H9 (cell line): ENCODE measurements around the gene SUPT3H. TPM values are rescaled to one million over a fixed set of nuclear protein-coding genes. Genes with fewer than 3 reads are reported as not detected.

ENCODE experiments used
- DNase-seq: peaks from one replicate; pipeline ENCODE4 v3.0.0-alpha.2; 2017
- H2AFZ ChIP-seq: one replicate; pipeline ENCODE4 v1.6.1; 2013; ENCODE audit warnings: mild to moderate bottlenecking, low read length, control low read depth, moderate library complexity
- H2AK5ac ChIP-seq: 2 replicates; pipeline ENCODE4 v1.6.1; 2013; ENCODE audit warnings: low read length, control low read depth, mixed read lengths; ENCODE audit not compliant: insufficient read length
- H2BK120ac ChIP-seq: one replicate; pipeline ENCODE4 v1.6.1; 2013; ENCODE audit warnings: low read depth, mild to moderate bottlenecking, low read length, control low read depth, inconsistent platforms; ENCODE audit not compliant: poor library complexity, severe bottlenecking
- H2BK12ac ChIP-seq: 2 replicates; pipeline ENCODE4 v1.6.1; 2013; ENCODE audit warnings: low read length, control low read depth, mixed read lengths, low read depth; ENCODE audit not compliant: insufficient read length
- H2BK15ac ChIP-seq: 2 replicates; pipeline ENCODE4 v1.6.1; 2013; ENCODE audit warnings: low read depth, low read length, control low read depth
- H2BK20ac ChIP-seq: one replicate; pipeline ENCODE4 v1.6.1; 2013; ENCODE audit warnings: low read depth, mild to moderate bottlenecking, low read length, control low read depth, inconsistent platforms; ENCODE audit not compliant: poor library complexity, severe bottlenecking
- H2BK5ac ChIP-seq: 2 replicates; pipeline ENCODE4 v1.6.1; 2013; ENCODE audit warnings: low read length, control low read depth, mixed read lengths; ENCODE audit not compliant: insufficient read length
- H3K14ac ChIP-seq: 2 replicates; pipeline ENCODE4 v1.6.1; 2013; ENCODE audit warnings: low read length, control low read depth; ENCODE audit not compliant: insufficient read depth
- H3K18ac ChIP-seq: 2 replicates; pipeline ENCODE4 v1.6.1; 2013; ENCODE audit warnings: low read depth, mild to moderate bottlenecking, mixed read lengths, low read length, control low read depth; ENCODE audit not compliant: insufficient read length
- H3K23ac ChIP-seq: 2 replicates; pipeline ENCODE4 v1.6.1; 2013; ENCODE audit warnings: low read length, control low read depth, mixed read lengths, low read depth; ENCODE audit not compliant: insufficient read length
- H3K23me2 ChIP-seq: 2 replicates; pipeline ENCODE4 v1.6.1; 2013; ENCODE audit warnings: low read depth, mild to moderate bottlenecking, mixed read lengths, low read length, control low read depth; ENCODE audit not compliant: insufficient read length, poor library complexity, severe bottlenecking
- H3K27ac ChIP-seq: 2 replicates; pipeline ENCODE4 v1.5.1; 2013; ENCODE audit warnings: low read length, control low read depth, mixed read lengths, low read depth; ENCODE audit not compliant: insufficient read length
- H3K27me3 ChIP-seq: 2 replicates; pipeline ENCODE4 v1.6.1; 2013; ENCODE audit warnings: low read length, control low read depth, inconsistent platforms; ENCODE audit not compliant: insufficient read depth
- H3K4ac ChIP-seq: 2 replicates; pipeline ENCODE4 v1.6.1; 2013; ENCODE audit warnings: low read depth, mild to moderate bottlenecking, control low read depth, inconsistent platforms, low read length, moderate library complexity
- H3K4me1 ChIP-seq: 2 replicates; pipeline ENCODE4 v1.6.1; 2013; ENCODE audit warnings: low read length, control low read depth, inconsistent platforms; ENCODE audit not compliant: insufficient read depth
- H3K4me2 ChIP-seq: 2 replicates; pipeline ENCODE4 v1.6.1; 2013; ENCODE audit warnings: low read length, control low read depth, mixed read lengths; ENCODE audit not compliant: insufficient read length, insufficient read depth
- H3K56ac ChIP-seq: 2 replicates; pipeline ENCODE4 v1.6.1; 2013; ENCODE audit warnings: low read depth, mild to moderate bottlenecking, mixed read lengths, low read length, control low read depth; ENCODE audit not compliant: insufficient read length
- H3K79me1 ChIP-seq: 2 replicates; pipeline ENCODE4 v1.6.1; 2013; ENCODE audit warnings: low read depth, mild to moderate bottlenecking, moderate library complexity, low read length, control low read depth, inconsistent platforms; ENCODE audit not compliant: insufficient read depth, poor library complexity, severe bottlenecking
- H3K79me2 ChIP-seq: 2 replicates; pipeline ENCODE4 v1.6.1; 2013; ENCODE audit warnings: low read length, control low read depth, inconsistent platforms; ENCODE audit not compliant: insufficient read depth
- H3K9ac ChIP-seq: 2 replicates; pipeline ENCODE4 v1.6.1; 2013; ENCODE audit warnings: low read length, control low read depth, mixed read lengths; ENCODE audit not compliant: insufficient read length; ENCODE audit errors: extremely low read depth
- H3K9me3 ChIP-seq: one replicate; pipeline ENCODE4 v1.6.1; 2013; ENCODE audit warnings: low read depth, low read length, inconsistent platforms; ENCODE audit not compliant: control insufficient read depth
- H3T11ph ChIP-seq: one replicate; pipeline ENCODE4 v1.6.1; 2013; ENCODE audit warnings: mild to moderate bottlenecking, low read length, control low read depth, inconsistent platforms
- H4K20me1 ChIP-seq: one replicate; pipeline ENCODE4 v1.6.1; 2013; ENCODE audit not compliant: control insufficient read depth, insufficient read length, insufficient read depth
- H4K5ac ChIP-seq: 2 replicates; pipeline ENCODE4 v1.6.1; 2013; ENCODE audit warnings: low read depth, mild to moderate bottlenecking, mixed read lengths, low read length, control low read depth; ENCODE audit not compliant: insufficient read length
- H4K8ac ChIP-seq: replicated peaks from 2 replicates; pipeline ENCODE4 v1.6.1; 2013; ENCODE audit warnings: low read length, control low read depth, mixed read lengths, low read depth; ENCODE audit not compliant: insufficient read length
- H4K91ac ChIP-seq: 2 replicates; pipeline ENCODE4 v1.6.1; 2013; ENCODE audit warnings: low read depth, mild to moderate bottlenecking, moderate library complexity, mixed read lengths, low read length, control low read depth; ENCODE audit not compliant: insufficient read length
- H3K27ac Mint-ChIP-seq, 3 experiments: 2 replicates in 2 of 3; 3 replicates in 1 of 3; pipeline ENCODE4 v1.8.0; 2020 to 2021; ENCODE audit warnings: mixed read lengths in 3 of 3, mild to moderate bottlenecking in 1 of 3, moderate library complexity in 1 of 3
- H3K27me3 Mint-ChIP-seq: 2 replicates; pipeline ENCODE4 v1.8.0; 2021; ENCODE audit warnings: low read depth, mild to moderate bottlenecking, moderate library complexity, mixed read lengths
- H3K36me3 Mint-ChIP-seq, 3 experiments: 2 replicates in 2 of 3; 3 replicates in 1 of 3; pipeline ENCODE4 v1.8.0; 2020 to 2021; ENCODE audit warnings: low read depth in 3 of 3, mixed read lengths in 3 of 3; ENCODE audit not compliant: insufficient read depth in 1 of 3
- H3K4me1 Mint-ChIP-seq, 2 experiments: 2 replicates each; pipeline ENCODE4 v1.8.0; 2020; ENCODE audit warnings: mixed read lengths in 2 of 2
- H3K4me3 Mint-ChIP-seq, 2 experiments: 2 replicates in 1 of 2; 3 replicates in 1 of 2; pipeline ENCODE4 v1.8.0; 2020 to 2021; ENCODE audit warnings: mild to moderate bottlenecking in 2 of 2, mixed read lengths in 2 of 2, moderate library complexity in 1 of 2
- H3K9me3 Mint-ChIP-seq, 2 experiments: 2 replicates in 1 of 2; 3 replicates in 1 of 2; pipeline ENCODE4 v1.8.0; 2020; ENCODE audit warnings: mild to moderate bottlenecking in 2 of 2, mixed read lengths in 2 of 2, moderate library complexity in 1 of 2
- CTCF ChIP-seq: fragments of 200-600 bp; sonication (generic); conservative IDR thresholded peaks from 3 replicates; pipeline ENCODE4 v1.8.0; 2021; ENCODE audit warnings: antibody characterized with exemption, mild to moderate bottlenecking
- WGBS: extraction: QIAGEN DNeasy Blood & Tissue Kit; methylation state at CpG from one replicate; pipeline ENCODE4 v1.1.7; 2013; ENCODE audit warnings: missing lambda C conversion rate, low lambda C conversion rate, mixed read lengths; ENCODE audit not compliant: insufficient read length; ENCODE audit errors: extremely low coverage; 5-methylcytosine and 5-hydroxymethylcytosine counted together
- total RNA-seq: library from RNA; stranded (reverse); gene quantifications from 2 replicates; pipeline ENCODE4 v1.2.1, GENCODE V29; 2021

Gene SUPT3H
- total RNA-seq, 1 experiment from 2014 or later: 22.5 TPM

GRCh38 chr6:44780161-44780560 lies 597.6 kb downstream of the SUPT3H start:
- Mint-ChIP-seq H3K27ac (no peak overlapping the region), H3K9me3 (peaks cover 0 to 2% of the 10 kb centered on the region in 2 experiments; a peak in 2 of 5 replicates), H3K36me3 (peaks cover 0 to 6% (median 5%) of the 10 kb centered on the region in 3 experiments; a peak in 2 of 7 replicates), H3K4me1 (peaks cover 9 to 11% of the 10 kb centered on the region in 2 experiments), H3K27me3 (peaks cover 2% of the 10 kb centered on the region; the same call in 1 of the 2 replicates), H3K4me3 (no peak overlapping the region)
- Histone ChIP-seq H3K18ac (no peak overlapping the region), H4K20me1 (no peaks in the 10 kb centered on the region), H3K27ac (no peak overlapping the region), H3K14ac (no peak overlapping the region), H2BK20ac (no peak overlapping the region), H2BK15ac (no peak overlapping the region), H3T11ph (no peak overlapping the region), H4K91ac (no peak overlapping the region), H3K4ac (no peak overlapping the region), H3K23ac (no peak overlapping the region), H4K8ac (no peak overlapping the region), H3K79me2 (no peaks in the 10 kb centered on the region), H3K56ac (no peak overlapping the region), H2AFZ (no peak overlapping the region), H3K23me2 (no peaks in the 10 kb centered on the region), H3K4me1 (no peaks in the 10 kb centered on the region), H2BK5ac (no peak overlapping the region), H3K9me3 (no peaks in the 10 kb centered on the region), H3K4me2 (no peak overlapping the region), H3K9ac (no peak overlapping the region), H3K27me3 (no peaks in the 10 kb centered on the region), H4K5ac (no peak overlapping the region), H3K79me1 (no peaks in the 10 kb centered on the region), H2BK120ac (no peak overlapping the region), H2AK5ac (no peak overlapping the region), H2BK12ac (no peak overlapping the region)
- no peak for TF ChIP-seq CTCF
- no peak for DNase-seq
- whole genome bisulfite sequencing: no CpG with 5 or more reads among the region's 7 CpGs
